Activated naive CD4-positive, alpha-beta T cell treated with anti-CD3 and anti-CD28 coated beads, Interleukin-2, amount 50 U/mL, for 16 hours (primary cell): Measurements from ENCODE around the gene NCF4.

Experiments used
- DNase-seq: peaks from one replicate; pipeline ENCODE4 v3.0.0-alpha.2; 2020

NCF4 gene

DNA sequence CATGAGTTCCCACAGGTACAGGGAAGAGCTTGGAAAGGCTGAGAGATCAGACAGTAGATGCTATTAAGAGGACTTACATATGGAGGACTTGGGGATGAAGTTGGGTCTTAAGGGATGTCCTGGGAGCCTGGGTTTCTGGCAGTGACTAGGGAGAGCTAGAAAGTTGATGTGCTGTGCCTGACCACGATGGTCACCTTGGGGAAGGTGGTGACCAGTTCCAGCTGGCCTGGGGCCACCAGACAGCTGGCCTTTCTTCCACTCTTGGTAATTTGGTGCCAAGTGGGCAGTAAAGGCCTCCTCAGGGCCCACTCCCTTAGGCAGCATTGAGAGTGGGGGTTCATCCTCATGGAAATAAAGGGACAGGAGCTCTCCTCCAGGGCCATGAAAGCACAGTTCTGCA lies 38.7 kb downstream of the NCF4 start:
- DNase-seq = no peak

DNA sequence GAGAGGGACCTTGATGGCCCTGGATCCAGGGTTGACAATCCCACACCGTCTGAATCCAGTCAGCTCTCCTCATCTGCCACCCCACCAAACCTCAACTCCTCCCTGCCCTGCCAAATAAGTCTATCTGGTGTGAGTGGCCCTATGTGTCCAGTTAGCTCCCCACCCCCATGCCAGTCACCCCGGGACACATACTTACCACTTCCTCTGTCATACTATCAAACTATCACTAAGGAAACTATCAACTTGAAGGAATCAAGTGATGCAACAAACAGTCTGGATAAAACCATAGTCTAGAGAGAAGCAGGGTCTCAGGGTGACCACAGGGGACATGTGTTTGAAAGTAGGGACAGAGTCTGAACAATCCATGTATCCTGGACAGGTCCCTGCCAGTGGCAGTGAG lies 39.4 kb downstream of the NCF4 start:
- no peak for DNase-seq

DNA sequence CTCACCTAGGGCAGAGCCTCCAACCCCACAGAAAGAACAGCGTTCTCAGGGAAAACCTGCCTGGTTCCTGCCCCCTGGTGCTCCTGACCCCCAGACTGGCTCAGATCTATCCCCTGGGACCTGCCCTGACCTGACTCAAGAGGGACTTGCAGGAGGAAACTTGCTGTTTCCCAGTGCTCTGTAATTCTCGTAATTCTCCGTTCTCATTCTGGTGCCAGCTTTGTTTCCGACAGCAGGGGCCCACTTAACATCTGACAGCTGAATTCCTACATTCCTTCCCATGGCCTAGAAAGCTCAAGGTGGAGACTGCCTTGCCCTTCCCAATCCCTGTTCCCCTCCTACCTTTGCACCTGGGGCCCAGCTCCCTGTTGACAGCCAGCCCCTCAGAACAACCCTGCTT lies 40.1 kb downstream of the NCF4 start:
- no peak for DNase-seq

DNA sequence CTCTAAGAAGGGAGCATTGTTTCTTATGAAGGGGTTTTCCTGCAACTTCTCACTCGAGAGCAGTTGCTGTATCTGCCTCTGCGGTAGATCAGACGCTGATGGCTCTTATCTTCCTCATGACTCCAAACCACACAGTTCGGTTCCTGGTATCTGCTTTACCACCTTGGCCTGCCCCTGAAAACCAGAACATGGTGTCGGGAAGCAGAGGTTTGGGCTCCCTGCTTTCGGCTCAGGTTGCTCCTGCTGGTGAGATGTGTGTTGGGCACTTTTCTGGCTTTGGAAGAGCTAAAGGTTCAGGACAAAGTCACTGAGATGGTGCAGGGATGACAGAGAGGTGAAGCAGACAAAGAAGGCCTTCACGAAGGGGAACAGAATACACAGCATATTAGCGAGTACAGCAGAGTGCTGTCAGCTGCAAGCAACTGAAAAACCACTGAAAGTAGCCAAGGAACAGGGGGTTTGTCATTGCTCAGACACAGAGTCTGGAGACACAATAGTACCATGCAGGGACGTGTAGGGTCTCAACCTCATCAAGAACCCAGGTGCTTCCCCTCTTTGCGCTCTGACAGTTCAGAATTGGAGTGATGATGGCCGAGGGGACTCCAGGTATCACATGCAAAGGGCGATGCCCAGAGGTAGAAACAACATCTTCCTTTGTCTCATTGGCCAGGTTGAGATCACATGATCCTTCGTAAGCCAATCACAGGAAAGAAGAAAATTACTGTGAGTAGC lies 40.8 kb downstream of the NCF4 start:
- no peak for DNase-seq

DNA sequence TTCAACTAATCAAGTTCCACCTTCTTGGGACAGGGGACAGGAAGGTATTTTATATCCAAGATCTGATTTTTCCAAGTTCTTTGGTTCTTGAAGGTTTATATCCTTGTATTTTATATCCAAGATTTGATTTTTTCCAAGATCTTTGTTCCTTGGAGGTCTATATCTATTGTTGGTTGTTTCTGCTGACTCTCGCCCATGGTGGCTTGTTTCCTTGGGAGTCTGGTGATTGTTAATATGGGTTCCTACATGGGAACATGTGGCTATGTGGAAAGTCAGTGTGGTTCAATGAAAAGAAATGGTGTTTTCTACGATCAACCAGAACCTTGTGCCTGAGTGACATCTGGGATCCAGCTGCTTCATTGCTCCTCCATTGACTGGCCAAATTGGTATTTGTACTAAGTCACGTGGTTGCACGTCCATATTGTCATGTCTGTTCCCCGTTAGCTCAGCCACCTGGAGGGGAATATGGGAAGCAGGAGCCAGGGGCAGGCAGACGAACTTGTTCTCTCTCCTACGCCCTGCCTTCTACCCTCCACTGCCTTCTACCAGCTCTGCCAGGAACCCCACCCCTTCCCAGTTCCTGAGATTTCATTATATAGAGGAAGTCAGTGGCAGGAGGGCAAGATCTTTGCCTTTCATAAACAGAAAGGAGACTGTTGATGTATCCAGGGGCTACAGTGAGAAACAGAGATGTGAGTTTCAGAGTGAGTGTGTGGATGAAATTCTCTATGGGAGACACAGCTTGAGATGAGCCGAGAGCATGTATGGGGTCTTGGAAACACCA lies 41.5 kb downstream of the NCF4 start:
- no peak for DNase-seq

DNA sequence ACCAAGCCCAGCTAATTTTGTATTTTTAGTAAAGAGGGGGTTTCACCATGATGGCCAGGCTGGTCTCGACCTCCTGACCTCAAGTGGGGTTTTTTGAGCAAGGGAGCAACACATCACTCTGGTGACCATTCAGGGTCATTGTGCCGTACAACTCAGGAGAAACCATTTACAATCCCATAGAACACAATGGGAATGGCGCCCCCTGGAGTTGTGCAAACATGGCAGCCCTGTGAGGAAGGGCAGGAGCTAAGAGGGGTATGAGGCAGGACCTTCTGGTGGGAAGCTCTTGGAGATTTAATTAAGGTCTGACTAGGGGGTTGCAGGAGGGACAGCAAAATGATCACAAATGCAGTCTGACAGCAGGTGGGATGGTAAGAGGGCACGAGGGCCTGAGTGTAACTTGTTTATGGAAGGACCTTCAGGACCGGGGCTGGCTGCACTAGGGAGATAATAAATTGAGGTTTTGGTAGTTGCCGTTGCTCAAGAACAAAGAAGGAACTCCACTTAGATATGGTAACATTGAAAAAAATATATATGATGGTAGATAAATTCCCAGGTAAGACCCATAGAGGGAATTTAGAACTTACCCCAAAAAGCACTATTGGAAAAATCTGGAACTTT lies 43.6 kb downstream of the NCF4 start:
- DNase-seq = no peak

DNA sequence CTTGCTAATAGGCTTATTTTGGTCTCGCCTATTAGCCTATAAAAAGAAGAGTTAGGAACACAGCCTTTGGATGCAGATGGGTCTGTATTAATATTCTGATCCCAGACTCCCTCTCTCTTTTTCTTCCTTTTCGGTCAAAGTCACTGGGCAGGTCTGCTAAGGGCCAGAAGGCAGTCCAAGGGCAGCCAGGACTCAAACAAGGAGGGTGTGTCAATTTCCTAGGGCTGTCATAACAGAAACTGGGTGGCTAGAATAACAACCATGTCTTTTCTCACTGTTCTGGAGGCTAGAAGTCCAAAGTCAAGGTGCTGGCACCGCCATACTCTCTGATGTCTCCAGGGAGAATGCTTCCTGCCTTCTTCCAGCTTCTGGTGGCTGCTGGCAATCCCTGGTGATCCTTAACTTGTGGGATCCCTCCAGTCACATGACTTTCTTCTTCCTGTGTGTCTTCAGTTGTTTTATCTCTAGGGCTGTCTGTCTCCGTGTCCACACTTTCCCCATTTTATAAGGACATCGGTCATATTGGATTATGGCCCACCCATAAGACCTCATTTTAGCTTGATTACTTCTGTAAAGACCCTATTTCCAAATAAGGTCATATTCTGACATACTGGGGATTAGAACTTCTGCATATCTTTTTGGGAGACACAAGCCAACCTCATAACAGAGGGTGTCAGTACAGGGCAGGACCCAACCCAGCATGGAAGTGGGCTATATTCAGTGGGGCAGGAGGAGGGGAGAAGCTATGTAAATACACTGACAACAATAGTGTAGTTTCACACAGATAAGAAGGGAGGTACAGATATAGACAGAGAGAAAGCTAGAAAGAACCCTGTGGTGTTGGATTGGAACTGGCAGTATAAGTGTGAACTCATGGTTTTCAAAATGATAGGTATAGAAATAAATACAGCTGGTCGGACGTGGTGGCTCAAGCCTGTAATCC lies 46.7 kb downstream of the NCF4 start:
- DNase-seq = no peak

DNA sequence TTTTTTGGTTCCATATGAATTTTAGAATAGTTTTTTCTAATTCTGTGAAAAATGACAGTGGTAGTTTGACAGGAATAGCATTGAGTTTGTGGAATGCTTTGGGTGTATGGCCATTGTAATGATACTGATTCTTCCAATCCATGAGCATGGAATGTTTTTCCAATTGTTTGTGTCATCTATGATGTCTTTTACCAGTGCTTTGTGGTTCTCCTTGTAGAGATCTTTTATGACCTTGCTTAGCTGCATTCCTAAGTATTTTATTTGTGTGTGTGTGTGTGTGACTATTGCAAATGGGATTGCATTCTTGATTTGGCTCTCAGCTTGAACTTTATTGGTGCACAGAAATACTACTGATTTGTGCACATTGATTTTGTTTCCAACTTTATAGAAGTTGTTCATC lies 49.7 kb downstream of the NCF4 start:
- no peak for DNase-seq

DNA sequence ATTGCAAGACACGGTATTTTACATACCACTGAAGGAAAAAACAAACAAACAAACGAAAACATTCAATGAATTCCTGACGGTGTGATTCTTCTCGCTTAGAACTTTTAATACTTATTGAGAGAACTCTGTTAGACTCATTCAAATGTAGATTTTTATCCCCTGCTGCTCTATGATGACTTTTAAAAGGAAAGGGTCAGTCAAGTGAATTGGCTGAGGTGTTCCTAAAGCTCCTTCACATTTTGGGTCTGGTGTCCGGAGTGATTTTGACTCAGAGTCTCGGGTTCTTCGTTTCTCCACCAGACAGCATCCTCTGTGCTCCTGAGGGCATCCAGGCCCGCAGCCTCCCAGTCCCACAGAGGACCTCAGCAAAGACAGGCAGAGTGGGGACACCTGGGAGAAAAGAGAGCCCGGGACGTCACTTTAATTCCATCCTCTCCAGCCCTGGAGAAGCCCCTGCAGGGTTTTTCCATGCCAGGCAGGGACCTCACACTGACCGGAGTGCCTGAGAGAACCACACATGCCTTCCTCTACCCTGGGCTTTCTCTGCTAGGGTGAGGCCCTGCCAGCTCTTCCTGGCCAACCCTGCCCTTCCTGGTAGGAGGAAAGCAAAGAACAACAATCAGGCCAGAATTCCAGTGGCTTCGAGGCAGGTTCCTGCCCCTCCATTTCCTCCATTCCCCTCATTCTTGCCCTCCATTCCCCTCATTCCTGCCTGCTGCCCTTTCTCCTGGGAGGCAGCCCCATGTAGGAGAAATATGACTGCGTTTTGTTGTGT lies 51.3 kb downstream of the NCF4 start:
- no peak for DNase-seq

DNA sequence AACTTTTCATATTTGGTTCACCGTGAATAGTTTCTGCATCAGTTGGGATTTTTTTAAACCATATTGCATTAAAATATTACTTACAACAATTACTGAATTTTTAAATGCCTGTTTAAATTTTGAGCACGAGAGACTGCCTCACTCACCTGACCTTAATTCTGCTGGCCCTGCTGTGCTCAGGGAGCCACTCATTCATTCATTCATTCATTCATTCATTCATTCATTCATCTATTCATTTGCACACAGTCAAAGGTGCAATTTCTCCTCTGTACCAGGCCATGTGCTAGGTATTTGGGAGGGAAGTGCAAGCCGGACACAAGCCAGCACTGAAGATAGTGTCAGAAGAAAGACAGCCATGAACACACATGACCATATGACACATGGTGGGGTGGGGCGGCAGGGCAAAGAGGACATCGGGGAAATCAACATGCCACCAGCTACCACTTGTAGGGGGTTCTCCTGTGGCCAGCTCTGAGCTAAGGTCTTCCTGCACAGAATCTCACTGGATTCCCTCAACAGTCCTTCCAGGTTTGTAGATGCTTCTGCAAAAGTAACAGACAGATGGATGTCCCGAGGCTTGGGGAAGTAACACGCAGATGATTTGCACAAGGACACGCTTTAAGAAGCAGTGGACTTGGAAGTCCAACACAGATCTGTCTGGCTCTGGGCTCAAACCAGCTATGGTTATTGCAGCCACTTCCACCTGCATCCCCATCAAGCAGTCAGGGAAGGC lies 52.1 kb downstream of the NCF4 start:
- DNase-seq = no peak

DNA sequence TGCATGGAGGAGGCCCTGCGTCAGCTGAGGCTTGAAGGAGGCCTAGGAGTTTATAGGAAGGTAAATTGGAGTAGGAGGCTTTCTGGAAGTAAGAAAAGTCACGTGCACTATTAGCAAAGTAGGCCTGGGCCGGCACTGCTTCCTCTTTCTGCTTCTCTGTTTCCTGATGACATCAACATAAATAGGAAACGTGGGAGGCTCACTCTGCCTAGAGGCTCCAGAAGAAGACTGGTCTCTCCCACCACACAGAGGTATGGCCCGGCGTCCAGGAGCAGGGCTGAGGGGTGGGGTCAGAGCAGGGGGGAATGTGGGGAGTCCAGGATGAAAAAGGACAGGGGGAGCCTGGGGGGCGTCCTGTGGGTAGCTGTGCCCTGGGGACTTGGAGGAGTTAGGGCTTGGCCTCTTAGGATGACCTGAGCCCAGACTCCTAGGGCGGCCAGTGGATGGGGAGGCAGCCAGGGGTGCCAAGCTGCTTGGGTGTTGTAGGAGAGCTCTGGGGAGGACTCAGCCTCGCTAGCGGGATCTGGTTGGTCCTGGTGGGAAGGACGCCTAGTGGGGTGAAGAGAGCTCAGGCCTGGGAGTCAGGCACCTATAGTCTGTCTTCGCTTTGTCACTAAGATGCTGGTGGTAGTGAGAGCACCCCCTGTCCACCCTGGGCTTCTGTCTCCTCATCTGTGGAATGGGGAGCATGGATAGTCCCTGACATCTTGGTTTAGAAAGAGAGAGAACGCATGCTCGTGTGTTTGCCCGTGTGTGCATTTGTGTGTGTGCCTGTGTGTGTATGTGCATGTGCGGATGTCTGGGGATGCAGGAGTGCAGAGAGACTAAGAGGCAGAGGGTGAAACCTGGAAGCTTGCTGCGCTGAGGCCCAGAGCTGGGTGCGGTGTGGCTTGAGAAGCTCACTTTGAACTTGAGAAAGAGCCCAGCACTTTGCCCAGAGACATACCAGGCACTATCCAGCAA lies 52.9 kb downstream of the NCF4 start, which contains the start of gene CSF2RB:
Gene CSF2RB (plus strand): TSS at position 202 of the 963 bp plus-strand sequence. CDS start 8,580 bp downstream, outside the sequence.
- no peak for DNase-seq

DNA sequence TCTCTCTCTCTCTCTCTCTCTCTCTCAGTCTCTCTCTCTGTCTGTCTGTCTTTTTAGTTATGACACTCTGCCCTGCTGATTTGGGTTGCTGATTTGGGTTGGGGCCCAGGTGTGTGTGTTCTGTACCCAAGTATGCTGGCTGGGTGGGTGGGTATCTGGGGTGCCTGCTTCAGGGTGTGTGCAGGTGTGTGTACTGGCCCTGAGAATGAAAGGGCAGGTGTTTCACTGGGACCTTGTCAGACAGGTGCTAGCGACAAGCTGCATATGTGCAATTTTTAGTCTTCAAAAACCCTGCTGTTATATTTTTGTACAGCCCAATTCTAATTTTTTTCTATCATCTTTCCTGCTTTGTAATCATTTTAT lies 53.6 kb downstream of the NCF4 start:
- no peak for DNase-seq

DNA sequence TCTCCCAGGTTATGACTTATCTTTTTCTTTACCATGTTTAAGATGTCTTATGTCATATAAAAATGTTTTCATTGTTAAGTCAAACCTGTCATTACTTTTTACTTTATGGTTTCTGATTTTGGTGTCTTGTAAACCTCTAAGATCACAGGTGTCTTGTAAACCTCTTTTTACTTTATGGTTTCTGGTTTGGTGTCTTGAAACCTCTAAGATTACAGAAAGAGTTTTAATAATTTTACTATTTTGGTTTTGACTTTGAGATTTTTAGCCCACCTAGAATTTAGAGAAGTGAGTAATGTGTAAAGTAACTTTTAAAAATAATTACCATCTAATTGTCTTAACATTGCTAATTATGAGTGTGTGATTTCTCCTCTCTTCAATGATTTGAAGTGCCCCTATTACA lies 55.2 kb downstream of the NCF4 start:
- no peak for DNase-seq

DNA sequence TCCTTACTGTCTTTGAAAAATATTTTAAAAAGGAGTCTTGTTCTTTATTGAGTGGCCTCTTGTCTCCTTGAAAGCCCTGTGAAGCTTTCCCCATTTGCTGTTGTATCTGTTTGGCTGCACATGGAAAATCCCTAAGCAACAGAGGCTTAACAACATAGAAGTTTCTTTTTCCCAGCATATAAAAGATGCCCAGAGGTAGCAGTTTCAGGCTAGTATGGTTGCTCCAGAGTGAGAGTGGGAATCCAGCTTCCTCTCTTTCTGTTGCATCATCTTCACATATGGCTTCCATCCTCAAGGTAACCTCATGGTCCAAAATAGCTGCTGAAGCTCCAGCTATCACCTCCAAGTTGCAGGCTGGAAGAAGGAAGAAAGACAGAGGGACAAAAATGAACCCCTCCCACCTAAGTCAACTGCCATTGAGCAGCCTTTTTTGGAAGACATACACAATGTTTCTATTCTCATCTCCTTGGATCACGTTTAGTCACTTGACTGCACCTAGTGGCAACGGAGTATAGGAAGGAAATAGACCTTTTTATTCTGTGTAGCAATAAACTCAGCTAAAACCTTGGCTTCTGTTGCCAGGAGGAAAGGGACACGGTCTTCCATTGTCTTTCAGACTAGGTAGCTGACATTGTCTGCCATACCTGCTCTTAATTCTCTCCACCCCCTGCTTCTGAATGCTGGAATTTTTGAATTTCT lies 57.9 kb downstream of the NCF4 start:
- no peak for DNase-seq

DNA sequence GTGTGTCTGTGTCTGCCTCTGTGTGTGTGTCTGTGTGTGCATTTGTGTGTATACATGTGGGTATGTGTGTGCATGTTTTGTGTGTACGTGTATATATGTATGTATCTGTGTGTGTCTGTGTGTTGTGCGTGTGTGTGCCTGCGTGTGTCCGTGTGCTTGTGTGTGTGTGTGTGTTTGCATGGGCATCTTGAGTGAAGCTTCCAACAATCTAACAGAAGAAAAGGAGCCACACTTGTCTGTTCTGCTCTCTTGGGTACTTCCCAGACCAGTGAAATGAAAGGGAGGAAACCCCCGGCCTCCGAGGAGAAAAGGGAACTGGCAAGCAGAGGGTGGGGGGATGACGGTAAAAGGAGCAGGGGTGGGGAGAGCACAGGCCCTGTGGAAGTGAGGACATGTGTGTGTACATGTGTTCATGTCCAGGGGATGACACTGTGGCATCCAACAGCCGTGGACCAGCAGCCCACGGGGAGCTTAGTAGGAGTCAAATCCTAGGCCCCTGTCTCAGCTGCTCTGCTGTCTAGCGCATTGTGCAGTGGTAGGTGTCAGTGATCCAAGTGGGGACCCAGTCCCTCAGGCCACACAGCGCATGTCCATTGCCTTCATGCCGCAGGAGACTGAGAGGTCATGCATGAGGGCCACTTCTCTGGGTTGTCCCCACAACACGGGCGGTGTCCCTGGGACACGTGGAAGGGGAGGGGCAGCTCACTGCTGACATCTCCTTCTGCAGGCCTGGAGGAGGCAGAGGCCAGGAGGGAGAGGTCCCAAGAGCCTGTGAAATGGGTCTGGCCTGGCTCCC lies 60.7 kb downstream of the NCF4 start:
- no peak for DNase-seq

DNA sequence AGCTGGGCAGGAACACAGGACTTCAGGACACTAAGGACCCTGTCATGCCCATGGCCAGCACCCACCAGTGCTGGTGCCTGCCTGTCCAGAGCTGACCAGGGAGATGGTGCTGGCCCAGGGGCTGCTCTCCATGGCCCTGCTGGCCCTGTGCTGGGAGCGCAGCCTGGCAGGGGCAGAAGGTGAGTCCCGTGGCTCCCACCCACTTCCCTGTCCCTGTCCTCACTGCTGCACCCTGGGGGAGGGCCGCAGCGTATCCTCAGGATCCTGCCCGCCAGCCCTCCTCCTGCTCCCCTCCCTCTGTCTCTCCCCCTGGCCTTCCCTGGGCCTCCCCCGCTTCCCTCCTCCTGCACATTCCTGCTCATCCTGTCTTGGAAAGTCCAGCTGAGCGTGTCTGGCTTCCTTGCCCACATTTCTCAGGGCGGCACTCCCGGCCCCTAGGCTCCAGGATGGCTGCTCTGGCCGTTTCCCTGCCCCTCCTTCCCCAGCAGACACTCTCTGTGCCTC lies 61.4 kb downstream of the NCF4 start:
- no peak for DNase-seq

DNA sequence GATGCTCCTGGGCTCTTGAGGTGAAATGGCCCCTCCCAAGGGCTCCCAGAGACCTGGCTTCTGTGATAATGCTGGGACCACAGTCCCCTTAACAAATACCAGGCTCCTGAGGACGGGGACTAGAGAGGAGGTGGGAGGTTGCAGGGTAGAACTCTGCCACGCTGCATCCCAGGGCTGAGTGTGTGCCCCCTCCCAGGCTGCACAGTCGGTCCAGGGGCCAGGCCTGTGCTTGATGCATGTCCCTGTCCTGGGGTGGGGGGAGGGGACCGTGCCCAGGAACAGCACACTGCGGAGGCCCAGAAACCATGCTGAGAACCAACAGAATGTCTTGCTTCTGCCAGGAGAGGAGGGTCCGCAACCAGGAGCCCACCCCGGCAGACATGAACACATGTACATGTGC lies 61.9 kb downstream of the NCF4 start:
- no peak for DNase-seq

DNA sequence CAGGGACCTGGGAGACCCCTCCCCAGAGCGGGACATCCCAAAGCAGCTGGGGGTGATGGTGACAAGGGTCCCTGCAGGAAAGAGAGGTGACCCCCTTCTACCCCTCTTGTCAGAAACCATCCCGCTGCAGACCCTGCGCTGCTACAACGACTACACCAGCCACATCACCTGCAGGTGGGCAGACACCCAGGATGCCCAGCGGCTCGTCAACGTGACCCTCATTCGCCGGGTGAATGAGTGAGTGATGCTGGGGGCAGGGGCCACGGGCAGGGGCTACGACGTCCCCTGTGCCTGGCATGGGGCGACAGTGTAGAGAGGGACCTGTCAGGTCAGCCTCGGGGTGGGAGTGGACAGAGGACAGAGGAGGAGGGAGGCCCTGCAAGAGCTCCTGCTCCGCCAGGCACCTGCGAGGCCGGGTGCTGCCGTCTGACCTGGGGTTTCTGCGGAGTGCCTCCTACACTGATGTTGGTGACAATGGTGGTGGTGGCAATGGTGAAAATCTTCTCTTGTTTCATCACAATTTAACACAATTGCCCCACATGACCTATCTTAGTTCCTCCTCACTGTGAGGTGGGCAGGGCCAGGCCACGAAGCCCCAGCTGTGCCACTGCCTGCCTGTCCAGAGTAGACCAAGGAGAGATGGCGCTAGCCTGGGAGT lies 62.5 kb downstream of the NCF4 start:
- no peak for DNase-seq
